NCI-H1105 (cell line): ENCODE results near the gene CA10.

Experiments used
- DNase-seq: peaks from one replicate; lab custom pipeline; 2025; lab: John Stamatoyannopoulos, UW

Gene CA10

DNA sequence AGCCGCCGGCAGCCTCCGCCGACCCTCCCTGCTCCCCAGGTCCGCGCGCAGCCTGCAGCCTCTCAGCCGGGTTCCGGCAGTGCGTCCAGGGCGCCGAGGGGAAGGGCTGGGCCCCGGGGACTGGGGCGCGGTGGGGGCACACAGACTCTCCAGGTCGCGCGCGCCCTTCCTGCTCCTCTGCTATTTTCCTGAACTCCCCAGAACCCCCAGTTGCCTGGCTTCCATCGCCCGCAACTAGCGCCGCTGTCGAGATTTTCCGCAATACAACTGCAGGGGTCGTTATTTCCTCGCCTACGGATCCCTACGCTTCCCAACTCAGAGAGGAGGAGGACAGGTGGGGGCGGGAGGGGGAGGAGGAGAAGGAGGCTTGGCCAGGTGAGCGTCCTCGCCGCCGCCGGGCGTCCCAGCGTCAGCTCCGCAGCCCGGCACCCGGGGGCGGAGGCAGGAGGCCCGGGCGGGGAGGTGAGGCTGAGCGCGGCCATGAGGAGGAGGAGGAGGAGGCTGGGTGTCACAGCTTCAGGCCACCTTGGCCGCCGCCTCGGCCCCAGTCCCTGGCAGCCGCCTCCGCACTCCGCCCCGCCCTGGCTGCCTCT is at the start of gene CA10:
Gene CA10 (minus strand): TSS at position 265 of the 593 bp plus-strand sequence.
- DNase-seq: peak; percentile 38

DNA sequence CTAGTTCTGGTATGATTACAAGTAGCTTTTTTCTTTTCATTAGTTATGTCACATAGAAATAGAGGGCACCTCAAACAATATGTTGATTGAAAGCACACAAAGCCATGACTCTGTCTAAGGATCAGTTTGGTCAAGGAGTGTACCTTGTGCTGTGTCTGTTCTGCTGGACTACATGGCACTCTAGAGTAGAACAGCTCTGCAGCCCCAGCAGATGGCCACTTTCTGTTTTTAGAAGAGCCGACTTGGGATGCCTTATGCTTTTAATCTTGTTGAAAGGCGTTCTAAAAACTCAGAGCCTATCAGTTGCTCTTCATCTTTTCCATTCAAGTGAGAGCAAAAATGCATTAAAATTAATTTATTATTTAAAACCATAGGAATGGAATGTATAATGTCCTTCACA is 49.3 kb upstream of the CA10 start:
- DNase-seq: no peak

DNA sequence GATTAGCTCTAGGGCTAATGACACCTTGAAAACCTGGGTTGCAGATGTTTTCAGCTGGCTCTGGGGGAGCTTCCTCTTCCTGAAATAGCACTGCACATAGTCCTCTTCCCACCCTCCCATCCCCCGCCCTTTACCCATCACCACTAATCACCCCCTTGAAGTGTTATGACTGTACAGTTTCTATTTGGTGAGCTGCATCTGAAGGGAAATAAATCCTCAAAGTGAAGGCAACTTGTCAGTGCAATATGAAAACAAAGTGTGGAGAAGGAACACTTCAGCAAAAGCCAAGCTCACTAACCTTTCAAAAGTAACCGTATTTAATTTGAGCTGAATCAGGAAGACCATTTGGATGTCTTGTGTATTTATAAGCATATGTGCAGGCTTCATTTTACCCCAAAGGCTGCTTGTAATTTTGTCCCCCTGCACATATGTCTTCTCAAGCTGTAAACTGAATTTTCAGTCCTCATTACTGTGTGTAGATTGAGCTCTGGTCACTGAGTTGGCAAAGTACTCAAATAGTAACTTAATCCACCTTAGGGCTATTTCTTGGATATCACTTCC is 44.1 kb upstream of the CA10 start:
- no peak for DNase-seq

DNA sequence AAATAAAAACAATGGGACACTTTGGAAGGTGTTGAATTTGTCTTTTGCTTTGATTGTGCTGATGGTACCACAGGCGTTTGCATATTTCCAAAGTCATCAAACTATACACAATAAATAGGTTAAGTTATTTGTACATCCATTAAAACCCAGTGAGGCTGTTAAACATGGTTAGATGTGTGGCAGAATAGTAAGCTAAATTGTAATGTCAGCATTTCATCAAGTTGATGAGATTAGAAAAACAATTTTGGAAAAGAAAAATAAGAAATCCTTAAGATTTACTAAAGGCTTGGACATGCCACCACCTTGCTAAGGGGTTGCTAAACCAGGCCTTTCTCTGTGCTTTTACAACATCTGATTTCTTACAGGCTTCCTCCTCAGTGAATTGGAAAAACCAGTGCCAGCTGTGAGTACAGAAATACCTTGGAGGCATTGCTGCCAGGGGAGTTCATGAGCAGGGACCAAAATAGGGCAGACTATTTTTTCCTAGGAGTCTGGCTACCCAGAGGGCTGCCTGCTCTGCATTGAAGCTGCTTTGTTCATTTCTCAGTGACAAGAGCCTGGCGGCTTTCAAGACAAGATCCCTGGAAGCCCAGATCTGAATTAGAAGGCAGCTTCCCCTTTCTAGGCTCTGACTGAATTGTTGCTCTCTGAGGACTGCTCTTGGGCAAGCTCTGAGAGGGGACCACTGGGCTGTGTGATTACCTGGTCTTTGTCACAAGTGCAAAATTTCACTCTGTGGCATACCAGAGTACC is 43.4 kb upstream of the CA10 start:
- no peak for DNase-seq

DNA sequence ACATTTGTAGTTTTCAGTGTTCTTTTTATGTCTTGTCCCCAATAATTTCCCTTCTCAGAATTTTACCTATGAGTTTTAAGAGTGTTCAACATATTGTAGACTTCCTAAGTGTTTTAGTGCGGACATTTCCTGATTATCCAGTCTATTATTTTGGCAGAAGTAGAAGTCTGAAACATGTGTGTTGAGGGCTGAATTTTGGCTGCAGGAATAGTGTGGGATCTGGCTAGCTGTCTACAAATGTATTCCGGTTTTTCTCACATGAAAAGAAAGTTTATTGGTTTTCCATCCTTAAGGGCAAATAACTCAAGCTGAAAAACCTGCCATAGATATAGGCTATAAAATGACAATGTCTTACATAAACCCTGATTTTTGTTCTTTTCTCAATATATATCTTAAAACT is 33.0 kb upstream of the CA10 start:
- no peak for DNase-seq

DNA sequence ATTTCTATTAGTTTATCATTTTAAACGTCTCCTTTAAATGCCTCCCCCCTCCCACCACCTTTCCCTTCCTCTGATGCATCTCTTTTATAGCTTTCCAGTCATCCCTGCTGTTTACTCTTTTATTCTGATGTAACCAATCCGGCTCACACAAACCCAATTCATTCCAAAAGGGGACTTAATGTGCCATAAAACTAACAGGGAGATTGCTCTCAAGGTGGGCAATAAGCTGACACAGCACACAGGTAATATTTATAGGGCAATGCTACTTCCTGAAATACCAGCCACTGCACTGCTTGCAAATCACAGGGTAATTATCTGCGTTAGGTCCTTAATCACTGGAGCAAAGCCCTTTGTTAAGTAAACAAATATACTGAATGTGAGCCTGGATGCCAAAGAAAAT is 23.3 kb upstream of the CA10 start:
- peak; percentile 46 for DNase-seq

DNA sequence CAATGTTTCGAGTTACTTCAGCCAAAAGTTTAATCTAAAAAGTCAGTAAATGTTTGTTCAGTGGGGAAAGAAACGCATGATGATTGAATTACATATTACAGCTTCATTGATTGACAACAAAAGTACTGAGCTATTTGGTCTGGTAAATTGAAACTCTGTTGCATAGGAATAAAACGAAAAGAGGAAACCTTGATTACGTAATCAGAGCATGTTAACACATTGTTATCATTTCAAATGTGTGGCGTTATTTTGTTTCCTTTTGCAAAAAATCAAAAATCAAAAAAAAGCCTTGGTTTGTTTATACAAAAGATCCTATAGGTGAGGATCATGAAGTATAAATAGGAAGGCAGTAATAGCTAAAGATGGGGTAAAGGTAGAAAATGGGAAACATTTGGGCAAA is 19.5 kb upstream of the CA10 start:
- no peak for DNase-seq

DNA sequence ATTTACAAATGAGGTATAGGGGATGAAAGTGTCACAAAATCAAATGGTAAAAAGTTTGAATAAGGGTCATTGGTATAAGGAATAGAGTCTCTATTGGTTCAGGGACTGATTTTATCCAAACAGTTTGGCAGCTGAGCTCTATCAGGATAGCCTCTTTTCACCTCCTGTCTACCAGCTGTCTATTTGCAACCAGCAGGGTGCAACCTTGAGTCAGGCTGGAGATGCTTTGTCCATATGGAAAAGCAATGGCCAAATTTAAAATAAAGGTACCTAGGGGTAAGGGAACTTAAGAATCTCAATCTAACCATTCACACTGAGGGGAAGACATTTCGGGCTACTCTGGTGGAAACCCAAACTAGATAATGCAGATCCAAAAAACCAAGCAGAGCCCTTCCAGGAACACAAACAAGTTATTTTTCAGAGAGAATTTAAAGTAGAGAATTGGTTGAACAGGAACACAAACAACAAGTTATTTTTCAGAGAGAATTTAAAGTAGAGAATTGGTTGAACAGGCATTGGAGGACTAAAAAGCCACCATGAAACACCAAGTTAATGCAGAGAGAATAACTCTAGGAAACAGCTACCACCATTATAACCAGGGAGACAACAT is 12.6 kb upstream of the CA10 start:
- no peak for DNase-seq

DNA sequence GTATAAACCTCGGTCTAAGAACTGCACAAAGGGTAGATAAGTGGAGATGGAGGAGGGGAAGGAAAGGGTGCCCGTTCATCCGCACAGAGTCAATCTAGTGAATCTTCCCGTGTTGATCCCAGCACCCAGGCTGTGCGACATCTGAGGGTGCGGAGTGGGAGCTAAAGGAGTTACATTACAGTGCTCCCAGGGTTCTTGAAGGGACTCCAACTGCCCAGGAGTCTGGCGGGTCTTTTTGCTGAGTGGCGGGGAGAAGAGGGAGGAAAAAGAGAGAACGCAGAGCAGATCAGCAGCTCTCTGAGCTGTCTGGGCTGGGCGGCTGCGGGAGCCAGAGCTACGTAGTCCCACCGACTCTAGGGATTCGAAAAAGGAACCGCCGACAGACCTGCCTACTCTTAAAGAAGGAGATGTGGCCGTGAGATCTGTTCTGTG is 1.6 kb upstream of the CA10 start:
- no peak for DNase-seq

DNA sequence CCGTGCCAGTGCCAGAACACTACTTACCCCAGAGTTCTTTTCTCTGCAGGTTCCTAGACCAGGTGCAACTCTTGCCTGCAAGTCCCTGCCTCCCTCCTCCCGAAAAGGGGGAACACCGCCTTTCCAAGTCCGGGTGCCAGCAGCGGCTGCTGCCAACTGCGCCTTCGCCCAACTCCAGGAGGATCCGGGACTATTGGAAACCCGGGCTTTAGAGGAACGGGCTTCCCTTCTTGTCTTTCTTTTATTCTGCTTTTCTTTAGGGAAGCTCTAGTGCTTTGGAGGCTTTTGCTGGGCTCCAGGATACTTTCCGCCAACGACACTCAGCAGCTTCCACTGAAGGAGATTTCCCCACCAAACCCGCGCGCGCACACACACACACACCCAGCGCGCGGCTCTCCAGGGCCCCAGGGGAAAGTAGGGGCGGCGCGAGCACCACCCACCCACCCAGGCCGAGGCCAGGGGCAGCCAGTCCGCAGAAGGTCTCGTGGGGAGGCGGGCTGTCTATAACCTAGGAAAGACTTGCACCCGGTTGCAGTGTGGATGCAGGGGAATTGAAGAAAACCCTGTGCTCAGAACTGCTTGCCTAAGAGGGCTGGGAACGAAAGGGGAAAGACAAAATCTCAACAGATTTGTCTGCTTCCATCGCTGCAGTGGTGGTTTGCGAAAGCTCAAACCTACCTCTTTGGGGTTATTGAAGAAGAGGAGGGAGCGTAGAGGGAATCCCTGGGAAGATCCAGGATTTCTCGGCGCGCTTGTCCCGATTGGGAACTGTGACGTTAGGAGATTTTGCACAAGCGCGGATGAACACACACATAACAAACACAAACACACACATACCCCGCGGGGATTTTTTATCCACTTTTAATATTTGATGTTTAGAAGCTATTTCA is 977 bp upstream of the CA10 start:
- no peak for DNase-seq

DNA sequence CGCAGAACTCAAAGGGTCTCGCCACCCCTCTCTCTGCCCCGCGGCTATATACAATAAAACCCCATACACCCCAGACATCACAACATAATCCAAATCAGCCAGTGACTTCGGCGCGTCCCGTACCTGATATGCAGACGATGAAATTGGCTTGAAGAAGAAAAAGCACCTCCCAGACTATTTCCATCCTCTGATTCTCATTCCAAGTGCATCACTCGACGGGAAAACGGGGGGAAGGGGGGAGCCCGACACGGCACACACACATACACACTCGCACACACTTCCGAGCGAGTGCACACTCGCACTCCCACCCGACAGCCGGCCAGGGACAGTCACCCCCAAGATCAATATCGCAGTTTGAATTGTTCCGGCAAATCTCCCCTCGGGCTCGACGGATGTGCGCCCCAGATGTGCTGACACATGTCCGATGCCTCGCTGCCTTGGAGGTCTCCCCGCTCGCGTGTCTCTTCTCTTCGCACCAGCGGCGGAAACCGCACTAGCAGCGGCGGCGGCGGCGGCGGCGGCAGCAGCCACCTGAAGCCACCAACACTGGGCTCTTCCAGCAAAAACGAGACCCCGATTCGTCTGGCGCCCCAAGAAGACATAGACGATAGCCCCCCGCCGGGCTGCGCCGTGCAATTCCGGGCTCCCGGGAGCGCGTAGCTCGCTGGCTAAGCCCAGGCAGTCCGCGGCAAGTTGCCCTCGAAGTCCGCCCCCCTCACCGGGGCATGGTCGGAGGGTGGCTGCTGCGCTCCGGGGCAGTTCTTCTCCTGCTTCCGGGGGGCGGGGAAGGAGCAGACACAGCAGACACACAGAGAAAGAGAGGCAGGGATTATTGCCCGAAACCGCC is 688 bp downstream of the CA10 start:
- no peak for DNase-seq

DNA sequence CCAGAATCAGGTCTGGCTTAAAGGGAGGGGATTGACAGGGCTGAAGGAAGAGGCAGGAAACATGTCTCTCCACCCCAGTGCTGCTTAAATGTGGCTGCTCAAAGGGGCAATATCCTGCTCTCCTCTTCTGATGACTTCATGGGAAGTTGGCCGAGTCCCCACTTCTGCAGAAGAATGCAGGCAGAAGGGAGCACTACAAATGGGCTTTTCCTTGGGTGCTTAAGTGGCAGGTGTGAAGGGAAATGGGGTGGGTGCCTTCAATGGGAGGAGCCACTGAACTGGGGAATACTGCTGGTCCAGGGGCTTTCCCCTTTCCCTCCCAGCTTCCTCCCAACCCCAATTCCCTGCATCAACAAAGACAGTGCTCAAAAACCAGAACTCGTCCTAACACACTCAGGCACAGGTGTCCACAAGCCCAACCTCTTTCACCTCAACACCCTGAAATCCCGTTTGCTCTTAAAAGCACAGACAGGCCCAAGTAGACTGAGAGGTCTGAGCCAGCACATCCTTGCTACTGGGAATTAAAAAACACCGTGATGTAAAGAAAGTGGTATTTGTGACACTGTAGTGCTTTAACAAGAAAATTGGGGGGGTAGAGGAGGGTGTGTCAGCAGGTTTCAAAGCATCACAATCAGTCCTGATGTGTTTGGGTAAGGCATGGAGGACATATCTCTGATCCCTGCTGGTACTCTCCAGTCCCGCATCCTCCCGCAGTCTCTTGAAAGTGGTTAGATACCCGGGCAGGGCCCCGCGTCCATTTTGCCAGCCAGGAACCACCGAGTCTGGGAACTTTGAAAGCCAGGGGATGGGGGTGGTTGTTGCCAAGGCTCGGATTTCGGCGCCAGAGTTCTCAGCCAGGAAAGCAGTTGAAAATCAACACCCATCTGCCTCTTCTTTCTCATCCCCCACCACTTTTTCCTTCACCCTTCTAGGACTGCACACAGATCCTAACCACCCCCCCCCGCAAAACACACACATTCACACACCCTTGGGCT is 1.6 kb downstream of the CA10 start:
- DNase-seq: no peak

DNA sequence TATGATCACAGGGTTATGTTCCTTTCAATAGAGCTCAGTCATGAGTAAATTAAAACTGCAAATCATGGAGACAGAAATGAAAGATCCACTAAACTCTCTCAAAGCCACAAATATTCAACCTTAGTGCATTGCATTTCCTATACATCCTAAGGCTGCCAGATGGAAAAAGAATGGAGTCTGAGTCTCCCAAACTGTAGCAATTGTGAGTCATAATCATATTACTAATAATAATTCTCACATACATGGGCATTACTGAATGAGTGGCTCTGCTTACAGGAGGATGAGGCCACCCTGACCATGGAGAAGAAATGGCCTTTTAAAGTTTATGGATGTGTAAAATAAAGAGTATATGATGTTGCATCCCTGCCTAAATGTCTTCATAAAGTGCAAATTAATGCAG is 3.2 kb downstream of the CA10 start:
- DNase-seq: no peak

DNA sequence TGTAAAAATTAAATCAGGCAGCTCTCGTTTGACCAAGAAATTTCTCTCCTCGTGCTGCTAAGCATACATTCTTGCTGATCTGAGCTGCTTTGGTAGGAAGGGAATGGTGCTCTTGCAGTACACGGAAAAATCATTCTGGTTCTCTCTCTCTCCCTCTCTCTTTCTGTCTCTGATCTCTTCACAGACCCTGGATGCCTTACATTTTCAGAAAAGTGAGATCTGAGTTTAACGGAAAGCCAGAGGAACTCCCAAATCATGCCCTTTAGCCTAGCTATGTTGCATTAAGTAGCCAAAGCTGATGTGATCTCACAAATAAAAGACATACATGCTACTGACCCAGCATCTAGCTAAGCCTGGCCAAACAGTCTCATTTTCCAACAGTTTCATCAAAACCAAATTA is 4.0 kb downstream of the CA10 start:
- no peak for DNase-seq

DNA sequence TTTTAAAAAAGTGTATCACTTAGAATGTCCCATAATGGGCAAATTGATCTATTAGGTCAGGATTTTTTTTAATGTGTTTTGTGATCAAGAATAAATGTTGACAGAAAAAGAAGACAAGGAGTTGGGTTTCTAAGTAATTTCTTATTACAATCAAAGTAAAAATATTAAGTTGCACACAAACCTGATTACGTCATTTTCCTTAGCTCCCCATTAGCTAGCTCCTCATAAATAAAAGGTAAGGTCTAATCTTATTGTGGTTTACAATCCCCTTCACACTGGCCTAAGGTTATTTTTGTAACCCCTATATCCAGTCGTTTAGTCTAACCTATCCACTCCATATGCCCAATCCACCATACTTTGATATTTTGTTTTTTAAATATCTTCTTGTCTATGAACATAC is 7.6 kb downstream of the CA10 start:
- DNase-seq: no peak

DNA sequence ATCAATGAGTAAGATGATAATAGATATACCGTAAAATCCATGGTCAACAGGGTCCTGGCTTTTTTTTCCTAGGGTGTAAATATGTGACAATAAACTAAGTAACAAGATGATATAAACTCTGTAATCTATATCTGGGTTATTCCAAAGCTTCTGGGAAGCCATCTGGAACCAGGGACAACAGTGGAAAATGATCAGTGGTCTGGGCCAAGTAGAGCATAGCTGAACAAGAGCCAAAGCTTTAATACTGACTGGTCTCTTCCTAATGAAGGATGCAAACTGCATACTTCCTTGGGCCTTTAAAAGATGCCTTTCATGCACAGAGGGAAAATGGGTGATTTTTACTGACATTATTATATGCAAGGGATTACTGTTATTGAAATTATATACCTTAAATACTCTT is 8.9 kb downstream of the CA10 start:
- no peak for DNase-seq

DNA sequence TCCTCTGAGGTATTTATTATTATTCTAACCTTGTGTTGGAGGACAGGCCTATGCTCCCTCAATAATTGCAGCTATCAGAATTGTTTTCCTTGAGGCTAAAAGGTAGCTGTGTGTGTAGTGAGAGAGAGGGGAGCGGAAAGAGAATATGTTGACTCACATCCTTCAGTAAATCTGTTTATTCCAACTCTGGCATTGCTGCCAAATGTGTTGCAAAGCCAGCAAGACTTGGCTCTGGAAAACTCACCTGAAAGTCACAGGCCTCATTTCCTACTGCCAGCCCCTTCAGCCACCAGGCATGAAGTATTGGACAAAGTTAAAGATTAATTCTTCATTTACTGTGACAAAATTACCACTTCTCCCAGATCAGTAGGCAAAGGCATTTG is 9.6 kb downstream of the CA10 start:
- DNase-seq: no peak

DNA sequence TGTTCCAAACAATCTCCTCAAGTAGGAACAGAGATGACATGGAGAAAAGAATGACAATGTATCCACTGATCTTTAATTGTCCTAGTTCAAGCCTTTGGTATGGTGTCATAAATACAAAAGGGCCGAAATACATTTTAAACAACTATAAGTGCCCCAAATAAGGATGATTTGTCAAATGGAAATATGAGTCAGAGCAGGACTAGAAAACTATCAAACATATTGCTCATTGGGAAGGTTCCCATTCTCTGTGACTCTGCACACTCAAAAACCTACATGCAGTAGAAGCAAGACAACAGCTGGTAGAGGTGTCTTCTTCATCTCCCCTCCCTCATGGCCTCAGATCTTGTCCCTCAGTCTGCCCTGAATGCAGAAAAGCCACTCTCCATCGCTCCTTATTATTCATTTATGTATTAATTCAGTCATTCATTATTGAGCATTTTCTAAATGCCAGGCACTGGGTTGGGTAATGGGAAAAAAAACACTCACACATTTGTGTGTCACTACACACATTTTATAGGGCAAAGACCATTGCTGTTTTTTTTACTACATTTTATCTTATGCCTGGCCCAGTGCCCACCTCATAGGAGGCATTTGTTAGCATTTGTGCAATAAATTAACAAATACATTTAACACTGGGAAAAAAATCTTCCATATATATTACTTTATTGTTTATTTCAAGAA is 10.1 kb downstream of the CA10 start:
- no peak for DNase-seq

DNA sequence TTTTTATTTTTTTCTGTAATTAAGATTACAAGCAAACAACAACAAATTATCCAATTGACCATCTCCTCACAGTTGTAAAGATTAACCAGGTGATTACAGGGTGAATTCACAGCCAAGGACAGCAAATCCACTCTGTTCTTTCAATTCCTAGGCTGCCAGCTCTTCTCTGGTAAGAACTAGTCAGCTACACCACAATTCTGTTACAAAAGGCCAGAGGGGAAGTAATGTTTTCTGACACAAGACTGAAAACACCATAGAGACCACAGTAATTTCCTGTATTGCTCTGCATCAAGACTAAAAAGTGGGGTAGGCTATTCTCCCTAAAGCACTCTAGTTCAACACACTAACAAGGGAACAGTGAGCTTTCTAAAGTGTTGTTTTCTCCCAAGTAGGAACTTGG is 10.6 kb downstream of the CA10 start:
- no peak for DNase-seq

DNA sequence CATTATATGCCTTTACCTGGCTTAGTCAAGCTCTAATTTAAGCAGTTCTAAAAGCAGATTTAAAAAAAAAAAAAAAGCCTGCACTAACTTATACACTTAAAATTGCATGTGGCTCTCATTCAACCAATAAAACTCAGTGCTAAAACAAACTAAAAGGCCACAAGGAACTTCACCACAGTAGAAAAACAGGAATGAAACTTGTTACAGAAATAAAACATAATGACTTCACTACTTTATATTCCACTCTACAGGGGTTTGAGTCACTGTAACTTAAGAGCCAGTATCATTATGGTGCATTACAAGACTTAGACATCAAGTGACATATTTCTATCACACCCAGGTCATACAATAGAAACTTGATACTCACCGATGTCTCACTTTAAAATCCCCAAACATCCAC is 11.1 kb downstream of the CA10 start:
- DNase-seq: no peak
